SK-N-SH treated with all-trans-retinoic acid at 6 μM for 48 hours (cell line): ENCODE results near the gene ST3GAL5.

Experiments
- ATAC-seq: fragments of 200-7000 bp; cut with Tn5 transposase; 3 replicates; pipeline ENCODE4 v1.9.1; 2020; ENCODE audit warnings: mild to moderate bottlenecking, moderate library complexity
- ARNTL ChIP-seq: fragments of 450-650 bp; formaldehyde crosslinking; IDR thresholded peaks from 2 replicates; pipeline ENCODE4 v1.5.0; 2020; ENCODE audit warnings: low read depth, mild to moderate bottlenecking, moderate library complexity, borderline replicate concordance
- BACH2 ChIP-seq: fragments of 250-450 bp; sonication (Bioruptor Pico); IDR thresholded peaks from 2 replicates; pipeline ENCODE4 v1.9.0; 2021; ENCODE audit warnings: mild to moderate bottlenecking, borderline replicate concordance
- CREB5 ChIP-seq: fragments of 250-450 bp; sonication (Bioruptor Pico); IDR thresholded peaks from 2 replicates; pipeline ENCODE4 v1.5.1; 2020; ENCODE audit warnings: low read depth, mild to moderate bottlenecking, moderate library complexity
- CSDC2 ChIP-seq: fragments of 250-450 bp; sonication (Bioruptor Pico); IDR thresholded peaks from 2 replicates; pipeline ENCODE4 v1.5.0; 2020; ENCODE audit warnings: mild to moderate bottlenecking, moderate library complexity
- ESRRG ChIP-seq: fragments of 250-450 bp; sonication (Bioruptor Pico); IDR thresholded peaks from 2 replicates; pipeline ENCODE4 v1.6.1; 2021; ENCODE audit warnings: mild to moderate bottlenecking
- GLIS3 ChIP-seq: fragments of 250-450 bp; sonication (Bioruptor Pico); IDR thresholded peaks from 2 replicates; pipeline ENCODE4 v1.5.0; 2020; ENCODE audit warnings: mild to moderate bottlenecking, moderate library complexity
- ISL1 ChIP-seq: fragments of 250-450 bp; sonication (Bioruptor Pico); IDR thresholded peaks from 2 replicates; pipeline ENCODE4 v2.1.2; 2022; ENCODE audit warnings: mild to moderate bottlenecking, moderate library complexity
- OSR1 ChIP-seq: fragments of 250-450 bp; sonication (Bioruptor Pico); IDR thresholded peaks from 2 replicates; pipeline ENCODE4 v1.8.0; 2022; ENCODE audit warnings: moderate library complexity, mild to moderate bottlenecking, inconsistent platforms
- POU6F1 ChIP-seq: fragments of 250-450 bp; sonication (Bioruptor Pico); IDR thresholded peaks from 2 replicates; pipeline ENCODE4 v1.8.0; 2021; ENCODE audit warnings: low read depth, mild to moderate bottlenecking, moderate library complexity, borderline replicate concordance
- PPARA ChIP-seq: fragments of 250-450 bp; sonication (Bioruptor Pico); IDR thresholded peaks from 2 replicates; pipeline ENCODE4 v1.5.0; 2020; ENCODE audit warnings: mild to moderate bottlenecking, borderline replicate concordance
- RARB ChIP-seq: fragments of 250-450 bp; sonication (Bioruptor Pico); IDR thresholded peaks from 2 replicates; pipeline ENCODE4 v1.8.0; 2021; ENCODE audit warnings: mild to moderate bottlenecking, moderate library complexity
- SNAI2 ChIP-seq: fragments of 250-450 bp; sonication (Bioruptor Pico); IDR thresholded peaks from 2 replicates; pipeline ENCODE4 v1.5.0; 2020; ENCODE audit warnings: mild to moderate bottlenecking, moderate library complexity
- TCF4 ChIP-seq: fragments of 250-450 bp; sonication (Bioruptor Pico); IDR thresholded peaks from 2 replicates; pipeline ENCODE4 v1.8.0; 2021; ENCODE audit warnings: mild to moderate bottlenecking, moderate library complexity, borderline replicate concordance
- TOX ChIP-seq: fragments of 250-450 bp; sonication (Bioruptor Pico); IDR thresholded peaks from 2 replicates; pipeline ENCODE4 v1.8.0; 2021; ENCODE audit warnings: mild to moderate bottlenecking, moderate library complexity, borderline replicate concordance
- ZC3H10 ChIP-seq: fragments of 250-450 bp; sonication (Bioruptor Pico); IDR thresholded peaks from 2 replicates; pipeline ENCODE4 v1.5.1; 2021; ENCODE audit warnings: mild to moderate bottlenecking, moderate library complexity
- ZFP3 ChIP-seq: fragments of 250-450 bp; sonication (Bioruptor Pico); IDR thresholded peaks from 2 replicates; pipeline ENCODE4 v1.5.0; 2020; ENCODE audit warnings: mild to moderate bottlenecking, moderate library complexity
- ZFP30 ChIP-seq: fragments of 450-650 bp; formaldehyde crosslinking; IDR thresholded peaks from 2 replicates; pipeline ENCODE4 v1.5.0; 2022; ENCODE audit warnings: mild to moderate bottlenecking, moderate library complexity
- ZNF565 ChIP-seq: fragments of 450-650 bp; formaldehyde crosslinking; conservative IDR thresholded peaks from 2 replicates; pipeline ENCODE4 v1.5.0; 2020; ENCODE audit warnings: low read depth, mild to moderate bottlenecking, moderate library complexity
- ZNF70 ChIP-seq: fragments of 450-650 bp; formaldehyde crosslinking; IDR thresholded peaks from 2 replicates; pipeline ENCODE4 v1.5.0; 2020; ENCODE audit warnings: mild to moderate bottlenecking, moderate library complexity
- ZNF8 ChIP-seq: fragments of 450-650 bp; formaldehyde crosslinking; IDR thresholded peaks from 2 replicates; pipeline ENCODE4 v1.5.0; 2020; ENCODE audit warnings: mild to moderate bottlenecking, moderate library complexity
- TF ChIP-seq, protein P1 (sequence below): fragments of 250-450 bp; sonication (Bioruptor Pico); IDR thresholded peaks from 2 replicates; pipeline ENCODE4 v1.5.0; 2020; ENCODE audit warnings: mild to moderate bottlenecking, moderate library complexity
- TF ChIP-seq, protein P2 (sequence below): fragments of 250-450 bp; sonication (Bioruptor Pico); IDR thresholded peaks from 2 replicates; pipeline ENCODE4 v1.5.1; 2021; ENCODE audit warnings: mild to moderate bottlenecking, moderate library complexity
- TF ChIP-seq, protein P3 (sequence below): fragments of 250-450 bp; sonication (Bioruptor Pico); IDR thresholded peaks from 2 replicates; pipeline ENCODE4 v1.8.0; 2020; ENCODE audit warnings: mild to moderate bottlenecking, moderate library complexity, borderline replicate concordance

ST3GAL5 gene

DNA sequence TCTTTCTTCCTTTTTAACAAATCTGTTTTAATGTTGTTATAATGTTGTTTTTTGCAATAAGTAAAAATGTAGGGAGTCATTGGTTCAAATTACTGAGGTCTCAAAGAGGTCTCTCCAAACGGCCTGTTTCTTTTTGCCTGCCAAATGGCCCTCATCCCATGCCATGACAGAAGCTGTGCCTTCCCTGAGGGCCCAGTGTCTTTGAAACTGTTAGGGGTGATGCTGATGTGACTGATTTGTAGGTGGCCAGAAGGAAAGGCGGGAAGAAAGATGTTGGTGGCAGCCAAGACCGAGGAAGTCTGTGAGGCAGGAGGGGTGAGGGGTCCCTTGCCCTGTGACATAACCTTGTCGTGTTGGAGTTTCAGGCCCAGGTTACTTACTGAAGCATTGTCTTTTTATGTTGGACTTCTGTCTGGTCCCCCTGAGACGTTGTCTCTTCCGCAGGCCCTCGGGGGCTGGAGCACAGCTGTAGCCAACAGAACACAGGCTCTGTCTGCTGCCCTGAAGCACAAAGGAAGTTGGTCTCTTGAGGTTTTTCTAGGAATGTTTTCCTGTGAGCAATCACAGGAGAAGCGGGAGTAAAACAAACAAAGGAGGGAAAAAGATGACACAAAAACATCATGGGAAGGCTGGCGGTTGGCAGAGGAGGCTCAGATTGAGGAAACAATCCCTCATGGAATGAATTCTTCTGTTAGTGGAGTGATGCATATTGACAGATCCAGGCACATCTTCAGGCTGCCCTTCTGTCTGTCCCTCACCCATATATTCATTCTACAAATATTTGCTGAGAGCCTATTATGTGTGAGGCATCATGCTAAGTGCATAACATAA lies 4.9 kb upstream of the ST3GAL5 start:
- no peak for TF ChIP-seq BACH2 (CRISPR knock-in tag)
- TF ChIP-seq ESRRG, result no peak
- no peak for TF ChIP-seq POU6F1 (CRISPR knock-in tag)
- TF ChIP-seq TOX, result no peak
- TF ChIP-seq ZNF565, result no peak
- TF ChIP-seq, protein P1, sequence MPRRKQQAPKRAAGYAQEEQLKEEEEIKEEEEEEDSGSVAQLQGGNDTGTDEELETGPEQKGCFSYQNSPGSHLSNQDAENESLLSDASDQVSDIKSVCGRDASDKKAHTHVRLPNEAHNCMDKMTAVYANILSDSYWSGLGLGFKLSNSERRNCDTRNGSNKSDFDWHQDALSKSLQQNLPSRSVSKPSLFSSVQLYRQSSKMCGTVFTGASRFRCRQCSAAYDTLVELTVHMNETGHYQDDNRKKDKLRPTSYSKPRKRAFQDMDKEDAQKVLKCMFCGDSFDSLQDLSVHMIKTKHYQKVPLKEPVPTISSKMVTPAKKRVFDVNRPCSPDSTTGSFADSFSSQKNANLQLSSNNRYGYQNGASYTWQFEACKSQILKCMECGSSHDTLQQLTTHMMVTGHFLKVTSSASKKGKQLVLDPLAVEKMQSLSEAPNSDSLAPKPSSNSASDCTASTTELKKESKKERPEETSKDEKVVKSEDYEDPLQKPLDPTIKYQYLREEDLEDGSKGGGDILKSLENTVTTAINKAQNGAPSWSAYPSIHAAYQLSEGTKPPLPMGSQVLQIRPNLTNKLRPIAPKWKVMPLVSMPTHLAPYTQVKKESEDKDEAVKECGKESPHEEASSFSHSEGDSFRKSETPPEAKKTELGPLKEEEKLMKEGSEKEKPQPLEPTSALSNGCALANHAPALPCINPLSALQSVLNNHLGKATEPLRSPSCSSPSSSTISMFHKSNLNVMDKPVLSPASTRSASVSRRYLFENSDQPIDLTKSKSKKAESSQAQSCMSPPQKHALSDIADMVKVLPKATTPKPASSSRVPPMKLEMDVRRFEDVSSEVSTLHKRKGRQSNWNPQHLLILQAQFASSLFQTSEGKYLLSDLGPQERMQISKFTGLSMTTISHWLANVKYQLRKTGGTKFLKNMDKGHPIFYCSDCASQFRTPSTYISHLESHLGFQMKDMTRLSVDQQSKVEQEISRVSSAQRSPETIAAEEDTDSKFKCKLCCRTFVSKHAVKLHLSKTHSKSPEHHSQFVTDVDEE (CRISPR knock-in tag), result no peak
- no peak for TF ChIP-seq ARNTL
- TF ChIP-seq GLIS3, result no peak
- TF ChIP-seq, protein P2, sequence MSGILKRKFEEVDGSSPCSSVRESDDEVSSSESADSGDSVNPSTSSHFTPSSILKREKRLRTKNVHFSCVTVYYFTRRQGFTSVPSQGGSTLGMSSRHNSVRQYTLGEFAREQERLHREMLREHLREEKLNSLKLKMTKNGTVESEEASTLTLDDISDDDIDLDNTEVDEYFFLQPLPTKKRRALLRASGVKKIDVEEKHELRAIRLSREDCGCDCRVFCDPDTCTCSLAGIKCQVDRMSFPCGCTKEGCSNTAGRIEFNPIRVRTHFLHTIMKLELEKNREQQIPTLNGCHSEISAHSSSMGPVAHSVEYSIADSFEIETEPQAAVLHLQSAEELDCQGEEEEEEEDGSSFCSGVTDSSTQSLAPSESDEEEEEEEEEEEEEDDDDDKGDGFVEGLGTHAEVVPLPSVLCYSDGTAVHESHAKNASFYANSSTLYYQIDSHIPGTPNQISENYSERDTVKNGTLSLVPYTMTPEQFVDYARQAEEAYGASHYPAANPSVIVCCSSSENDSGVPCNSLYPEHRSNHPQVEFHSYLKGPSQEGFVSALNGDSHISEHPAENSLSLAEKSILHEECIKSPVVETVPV (CRISPR knock-in tag), result no peak
- no peak for TF ChIP-seq ZFP30 (CRISPR knock-in tag)
- no peak for TF ChIP-seq ISL1 (CRISPR knock-in tag)
- no peak for TF ChIP-seq OSR1 (CRISPR knock-in tag)
- TF ChIP-seq, protein P3, sequence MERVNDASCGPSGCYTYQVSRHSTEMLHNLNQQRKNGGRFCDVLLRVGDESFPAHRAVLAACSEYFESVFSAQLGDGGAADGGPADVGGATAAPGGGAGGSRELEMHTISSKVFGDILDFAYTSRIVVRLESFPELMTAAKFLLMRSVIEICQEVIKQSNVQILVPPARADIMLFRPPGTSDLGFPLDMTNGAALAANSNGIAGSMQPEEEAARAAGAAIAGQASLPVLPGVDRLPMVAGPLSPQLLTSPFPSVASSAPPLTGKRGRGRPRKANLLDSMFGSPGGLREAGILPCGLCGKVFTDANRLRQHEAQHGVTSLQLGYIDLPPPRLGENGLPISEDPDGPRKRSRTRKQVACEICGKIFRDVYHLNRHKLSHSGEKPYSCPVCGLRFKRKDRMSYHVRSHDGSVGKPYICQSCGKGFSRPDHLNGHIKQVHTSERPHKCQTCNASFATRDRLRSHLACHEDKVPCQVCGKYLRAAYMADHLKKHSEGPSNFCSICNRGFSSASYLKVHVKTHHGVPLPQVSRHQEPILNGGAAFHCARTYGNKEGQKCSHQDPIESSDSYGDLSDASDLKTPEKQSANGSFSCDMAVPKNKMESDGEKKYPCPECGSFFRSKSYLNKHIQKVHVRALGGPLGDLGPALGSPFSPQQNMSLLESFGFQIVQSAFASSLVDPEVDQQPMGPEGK (CRISPR knock-in tag), result no peak
- no peak for TF ChIP-seq ZNF8 (CRISPR knock-in tag)
- TF ChIP-seq ZC3H10 (CRISPR knock-in tag), result no peak
- no peak for TF ChIP-seq CREB5
- no peak for TF ChIP-seq TCF4 (CRISPR knock-in tag)
- TF ChIP-seq CSDC2 (CRISPR knock-in tag), result no peak
- TF ChIP-seq RARB (CRISPR knock-in tag), result no peak
- TF ChIP-seq PPARA (CRISPR knock-in tag), result no peak
- peak; percentile 52 for ATAC-seq

DNA sequence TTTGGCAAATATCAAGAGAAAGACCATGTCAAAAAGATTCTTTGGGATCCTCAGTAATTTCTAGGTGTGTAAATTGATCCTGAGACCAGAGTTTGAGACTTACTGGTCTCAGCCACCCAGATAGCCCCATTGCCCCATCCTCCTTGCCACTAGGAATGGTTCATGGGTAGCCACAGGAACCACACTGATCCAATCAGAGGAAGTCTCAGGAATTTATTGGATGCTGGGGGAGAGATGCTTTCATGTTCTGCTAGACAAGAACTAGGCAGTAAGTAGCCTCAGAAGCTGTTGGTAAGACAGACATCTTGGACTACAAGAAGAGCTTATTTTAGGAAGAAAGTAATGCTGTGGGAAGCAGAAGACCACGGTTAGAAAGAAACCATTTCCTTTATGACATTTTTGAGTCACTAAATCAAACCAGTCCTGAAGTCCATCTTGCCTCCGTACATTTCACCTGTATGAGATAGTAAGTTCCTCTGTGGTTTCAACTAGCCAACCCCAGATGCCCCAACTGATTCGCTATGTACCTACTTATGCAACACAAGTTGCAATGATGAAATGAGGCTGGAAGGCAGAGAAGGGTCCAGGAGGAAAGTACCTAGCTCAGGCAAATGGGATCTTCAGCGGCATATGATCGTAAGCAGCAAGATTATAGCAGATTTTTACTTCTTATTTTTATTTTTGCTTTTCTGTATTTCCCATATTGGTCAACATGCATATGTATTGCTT lies 3.6 kb upstream of the ST3GAL5 start:
- ATAC-seq, result no peak
- TF ChIP-seq ZNF8 (CRISPR knock-in tag) (no peak), ISL1 (CRISPR knock-in tag) (no peak), POU6F1 (CRISPR knock-in tag) (no peak), TOX (no peak), SNAI2 (CRISPR knock-in tag) (no peak), TCF4 (CRISPR knock-in tag) (no peak), ESRRG (no peak), ZC3H10 (CRISPR knock-in tag) (no peak), BACH2 (CRISPR knock-in tag) (no peak), ZNF565 (no peak), GLIS3 (no peak), ZNF70 (CRISPR knock-in tag) (no peak), ZFP3 (CRISPR knock-in tag) (no peak), RARB (CRISPR knock-in tag) (no peak)
- TF ChIP-seq, protein P1 (CRISPR knock-in tag), result no peak
